ENCODE data around the gene FAM174A. TPM values are rescaled to one million over a fixed set of nuclear protein-coding genes. Genes with fewer than 3 reads are reported as not detected.

Gene FAM174A
- total RNA-seq, 1 donor from 2014 or later: 16.4 TPM

DNA sequence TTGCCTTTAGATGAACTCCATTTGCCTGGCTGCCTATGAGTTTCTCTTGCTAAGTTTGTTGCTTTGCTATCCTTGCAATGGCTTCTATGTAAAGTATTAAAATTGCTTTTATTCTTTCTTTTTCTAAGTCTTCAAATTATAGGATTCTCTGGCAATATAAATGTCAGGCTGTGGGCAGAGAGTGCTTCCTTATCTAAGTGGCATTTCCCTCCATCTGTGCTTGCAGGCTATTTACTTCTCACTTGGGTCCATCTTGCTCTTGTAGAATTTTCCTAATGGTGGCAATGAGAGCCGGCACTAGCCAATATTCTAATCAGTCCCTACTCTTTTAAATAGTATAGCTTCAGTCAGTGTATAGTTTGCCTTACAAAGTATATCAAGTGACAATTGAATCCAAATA lies 63.3 kb downstream of the FAM174A start:
- Histone ChIP-seq H3K4me2 (ENCODE audit: low read length) (no peak overlapping the region), H4K20me1 (ENCODE audit: insufficient read depth, low read length) (no peaks in the 10 kb centered on the region), H3K27ac (ENCODE audit: low read depth, low read length) (no peak overlapping the region), H3K9ac (ENCODE audit: low read length) (no peak overlapping the region), H3K9me3 (ENCODE audit: insufficient read depth, low read depth, low read length) (no peaks in the 10 kb centered on the region), H3K36me3 (ENCODE audit: insufficient read depth, low read length) (no peaks in the 10 kb centered on the region), H3K27me3 (ENCODE audit: insufficient read depth, low read length) (no peaks in the 10 kb centered on the region), H3K4me1 (ENCODE audit: insufficient read depth, low read length) (peaks cover 18% of the 10 kb centered on the region), H2AFZ (ENCODE audit: low read depth, low read length) (no peak overlapping the region), H3K79me2 (ENCODE audit: insufficient read depth, low read length) (no peaks in the 10 kb centered on the region), H3K4me3 (ENCODE audit: insufficient read depth, low read depth, low read length) (no peak overlapping the region)
- H3K9me3 Mint-ChIP-seq (ENCODE audit: unreplicated experiment): no peaks in the 10 kb centered on the region
- H3K4me3 Mint-ChIP-seq (ENCODE audit: unreplicated experiment): no peak overlapping the region
- no peak for TF ChIP-seq EZH2 (IDR thresholded peaks at IDR 0.05; ENCODE audit: insufficient read depth, low read length)
- TF ChIP-seq, protein P1, sequence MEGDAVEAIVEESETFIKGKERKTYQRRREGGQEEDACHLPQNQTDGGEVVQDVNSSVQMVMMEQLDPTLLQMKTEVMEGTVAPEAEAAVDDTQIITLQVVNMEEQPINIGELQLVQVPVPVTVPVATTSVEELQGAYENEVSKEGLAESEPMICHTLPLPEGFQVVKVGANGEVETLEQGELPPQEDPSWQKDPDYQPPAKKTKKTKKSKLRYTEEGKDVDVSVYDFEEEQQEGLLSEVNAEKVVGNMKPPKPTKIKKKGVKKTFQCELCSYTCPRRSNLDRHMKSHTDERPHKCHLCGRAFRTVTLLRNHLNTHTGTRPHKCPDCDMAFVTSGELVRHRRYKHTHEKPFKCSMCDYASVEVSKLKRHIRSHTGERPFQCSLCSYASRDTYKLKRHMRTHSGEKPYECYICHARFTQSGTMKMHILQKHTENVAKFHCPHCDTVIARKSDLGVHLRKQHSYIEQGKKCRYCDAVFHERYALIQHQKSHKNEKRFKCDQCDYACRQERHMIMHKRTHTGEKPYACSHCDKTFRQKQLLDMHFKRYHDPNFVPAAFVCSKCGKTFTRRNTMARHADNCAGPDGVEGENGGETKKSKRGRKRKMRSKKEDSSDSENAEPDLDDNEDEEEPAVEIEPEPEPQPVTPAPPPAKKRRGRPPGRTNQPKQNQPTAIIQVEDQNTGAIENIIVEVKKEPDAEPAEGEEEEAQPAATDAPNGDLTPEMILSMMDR (IDR thresholded peaks at IDR 0.05; ENCODE audit: insufficient read depth, low read depth, low read length): no peak
- no peak overlapping the region for H3K27ac Mint-ChIP-seq (ENCODE audit: unreplicated experiment)
- no peaks in the 10 kb centered on the region for H3K27me3 Mint-ChIP-seq (ENCODE audit: low read depth, unreplicated experiment)
- H3K36me3 Mint-ChIP-seq (ENCODE audit: low read depth, unreplicated experiment): no peaks in the 10 kb centered on the region
- FAIRE-seq (no peak), DNase-seq (ENCODE audit: low read depth) (no peak)
- H3K4me1 Mint-ChIP-seq (ENCODE audit: low read depth, unreplicated experiment): peaks cover 26% of the 10 kb centered on the region

DNA sequence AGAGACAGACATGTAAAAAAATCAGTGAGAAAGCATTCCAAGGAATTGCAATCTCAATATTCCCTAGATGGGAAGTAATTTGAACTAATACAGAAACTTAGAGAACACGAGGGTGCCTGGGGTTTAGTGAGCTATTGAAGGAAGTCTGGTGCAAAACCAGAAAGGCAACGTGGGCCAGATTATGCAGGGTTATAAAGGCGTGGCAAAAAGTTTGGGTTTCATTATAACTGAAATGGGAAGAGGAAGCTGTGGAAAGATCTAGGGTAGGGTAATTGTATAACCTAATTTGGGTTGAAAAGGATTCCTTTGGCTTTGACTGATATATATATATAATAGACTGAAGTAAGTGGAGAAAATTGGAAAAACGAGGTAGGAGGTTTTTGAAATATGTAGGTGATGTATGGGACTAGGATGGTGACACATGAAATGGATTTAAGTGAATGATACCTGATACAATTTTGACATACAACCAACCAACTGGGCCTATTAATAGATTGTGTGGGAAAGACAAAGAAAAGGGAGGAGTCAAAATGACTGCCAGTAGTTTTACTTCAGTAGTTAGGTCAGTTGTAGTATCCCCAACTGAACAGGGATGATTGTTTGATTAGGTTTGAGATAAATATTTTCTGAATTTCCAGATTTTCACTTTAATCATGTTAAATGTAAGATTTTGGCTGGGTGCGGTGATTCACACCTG lies 65.3 kb downstream of the FAM174A start:
- H3K4me3 Mint-ChIP-seq (ENCODE audit: unreplicated experiment): no peak overlapping the region
- DNase-seq (ENCODE audit: low read depth): no peak
- no peaks in the 10 kb centered on the region for H3K79me2 ChIP-seq (ENCODE audit: insufficient read depth, low read length)

More for the DNA sequence above, 65.3 kb downstream of the FAM174A start:
- no peak overlapping the region for H3K4me2 ChIP-seq (ENCODE audit: low read length)
- H2AFZ ChIP-seq (ENCODE audit: low read depth, low read length): no peak overlapping the region
- no peaks in the 10 kb centered on the region for H3K27me3 Mint-ChIP-seq (ENCODE audit: low read depth, unreplicated experiment)
- no peaks in the 10 kb centered on the region for H3K9me3 Mint-ChIP-seq (ENCODE audit: unreplicated experiment)
- H3K27ac Mint-ChIP-seq (ENCODE audit: unreplicated experiment): no peak overlapping the region
- TF ChIP-seq EZH2 (IDR thresholded peaks at IDR 0.05; ENCODE audit: insufficient read depth, low read length): no peak
- TF ChIP-seq, protein P1 (IDR thresholded peaks at IDR 0.05; ENCODE audit: insufficient read depth, low read depth, low read length): no peak
- no peak overlapping the region for H3K27ac ChIP-seq (ENCODE audit: low read depth, low read length)
- H3K4me1 ChIP-seq (ENCODE audit: insufficient read depth, low read length): peaks cover 9% of the 10 kb centered on the region
- no peaks in the 10 kb centered on the region for H3K36me3 Mint-ChIP-seq (ENCODE audit: low read depth, unreplicated experiment)
- no peak overlapping the region for H3K4me3 ChIP-seq (ENCODE audit: insufficient read depth, low read depth, low read length)
- H3K9ac ChIP-seq (ENCODE audit: low read length): no peak overlapping the region
- no peak for FAIRE-seq
- H3K36me3 ChIP-seq (ENCODE audit: insufficient read depth, low read length): no peaks in the 10 kb centered on the region
- H4K20me1 ChIP-seq (ENCODE audit: insufficient read depth, low read length): no peaks in the 10 kb centered on the region
- H3K4me1 Mint-ChIP-seq (ENCODE audit: low read depth, unreplicated experiment): peaks cover 19% of the 10 kb centered on the region
- H3K9me3 ChIP-seq (ENCODE audit: insufficient read depth, low read depth, low read length): no peaks in the 10 kb centered on the region
- no peaks in the 10 kb centered on the region for H3K27me3 ChIP-seq (ENCODE audit: insufficient read depth, low read length)

Measured in astrocyte (in vitro differentiated cells and primary cell).